Measurements from ENCODE around the gene GALNT7.
A peak's percentile ranks its signal among the peaks of the same experiment; 100 is the strongest.
"Not testable (repeated sequence)": the region's sequence is repeated elsewhere in the genome, so short reads cannot be mapped to it uniquely, and the experiment has no call there.

Gene GALNT7

DNA sequence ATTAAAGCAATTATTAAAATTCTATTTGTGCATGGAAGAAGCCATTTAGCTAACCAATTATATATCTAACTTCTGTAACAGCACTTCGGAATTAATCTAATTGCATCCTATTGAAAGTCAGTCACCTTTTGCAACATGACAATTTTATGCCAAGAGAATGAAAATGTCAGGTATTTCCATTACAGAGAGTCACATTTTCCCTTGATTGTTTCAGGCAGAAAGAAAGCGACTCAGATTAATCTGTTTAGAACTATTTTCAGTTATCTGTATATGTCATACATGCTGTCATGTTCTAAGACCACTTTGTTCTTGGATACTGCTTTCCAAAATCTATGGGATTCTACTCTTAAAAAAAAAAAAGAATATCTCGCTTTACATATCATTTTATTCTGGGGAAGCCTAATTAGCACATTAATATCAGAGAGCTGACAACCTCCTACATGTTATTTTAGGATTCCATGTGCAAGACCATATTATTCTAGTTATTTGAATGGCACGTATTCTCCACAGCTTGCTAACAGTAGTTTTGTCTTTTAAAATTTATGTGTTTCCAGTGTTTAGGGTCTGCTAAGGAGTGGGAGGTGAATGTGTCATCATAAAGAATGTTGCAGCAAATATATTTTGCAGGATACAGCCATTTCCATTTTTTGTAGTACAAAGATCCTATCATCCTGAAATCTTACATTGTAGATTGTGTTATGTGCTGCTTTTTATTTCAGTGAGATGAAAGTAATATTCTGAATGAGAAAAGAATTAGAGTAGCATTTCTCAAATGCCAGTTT lies 31.7 kb downstream of the GALNT7 start:
- no peak for DNase-seq

DNA sequence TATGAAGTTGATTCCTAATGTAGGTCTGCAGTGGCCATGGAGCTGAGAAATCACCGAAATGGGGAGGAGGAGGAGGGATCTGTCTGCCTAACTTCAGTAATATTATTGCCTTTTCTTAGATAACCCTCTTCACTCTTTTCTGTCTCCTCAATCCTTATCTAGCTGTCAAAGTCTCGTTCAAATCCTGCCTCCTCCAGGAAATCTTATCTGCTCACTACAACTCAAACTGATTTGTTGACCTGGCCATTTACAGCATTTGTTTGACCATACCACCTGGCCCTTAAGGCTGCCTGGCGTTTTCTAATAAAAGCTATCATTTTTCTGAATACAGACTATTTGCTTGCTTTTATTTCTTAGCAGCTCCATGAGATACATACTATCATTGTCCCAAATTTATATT lies 33.8 kb downstream of the GALNT7 start:
- DNase-seq = no peak

DNA sequence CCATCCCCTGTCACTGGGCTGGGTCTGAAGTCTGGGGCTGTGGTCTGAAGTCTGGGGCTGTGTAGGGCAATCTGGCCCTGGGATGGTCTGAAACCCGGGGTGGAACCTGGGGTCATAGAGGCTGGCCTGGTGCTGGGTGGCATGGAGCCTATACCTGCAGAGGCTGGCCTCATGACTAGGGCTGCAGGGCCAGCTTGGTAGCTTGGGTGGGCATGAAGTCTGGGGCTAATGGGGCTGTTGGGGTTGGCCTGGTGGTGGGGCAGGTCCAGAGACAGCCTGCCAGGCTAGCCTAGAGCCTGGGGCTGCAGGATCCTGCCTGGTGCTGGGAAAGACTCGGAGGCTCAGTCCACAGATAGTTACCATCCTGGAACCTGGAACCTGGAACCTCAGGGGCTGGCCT lies 37.0 kb downstream of the GALNT7 start:
- no peak for DNase-seq

- no peak for DNase-seq
These were observed 39.8 kb downstream of the GALNT7 start for GRCh38 chr4:173208420-173208819.

GRCh38 chr4:173211222-173211621 lies 42.6 kb downstream of the GALNT7 start:
- no peak for DNase-seq

GRCh38 chr4:173211838-173212237 lies 43.2 kb downstream of the GALNT7 start:
- no peak for DNase-seq

DNA sequence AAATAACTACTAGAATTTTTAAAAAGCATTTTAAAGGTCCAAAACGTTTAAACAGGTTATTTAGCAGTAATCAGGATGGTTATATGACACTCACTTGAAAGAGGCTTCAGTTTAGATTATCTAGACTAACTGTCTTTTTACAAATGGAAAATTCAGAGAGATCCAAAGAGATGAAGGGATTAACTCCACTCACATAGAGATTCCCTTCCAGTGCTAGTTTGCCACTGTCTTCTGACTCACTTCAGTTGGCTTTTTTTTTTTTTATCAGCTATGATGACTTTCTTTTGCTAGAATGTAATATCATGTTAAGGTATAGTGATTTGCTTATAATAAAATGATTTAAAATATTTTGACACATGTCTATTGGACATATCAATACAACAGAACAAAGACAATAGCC lies 43.8 kb downstream of the GALNT7 start:
- no peak for DNase-seq

DNA sequence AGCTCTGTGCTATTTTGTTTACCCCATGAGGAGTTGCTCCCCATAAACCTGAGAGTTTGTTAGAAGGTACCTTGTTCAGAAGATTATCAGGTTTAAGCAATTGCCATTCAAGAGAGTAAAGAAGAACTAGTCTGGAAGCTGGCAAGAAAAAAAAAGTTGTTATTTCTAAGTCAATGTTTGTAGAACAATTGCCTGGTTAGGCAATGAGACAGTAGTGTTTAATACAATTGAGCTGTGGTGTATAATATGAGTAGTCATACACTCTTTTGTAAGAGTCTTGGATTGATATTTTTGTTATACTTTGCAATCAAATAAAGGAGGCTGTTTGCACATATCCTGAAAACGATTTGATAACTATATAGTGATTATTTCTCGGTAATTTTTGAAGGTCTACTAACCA lies 44.7 kb downstream of the GALNT7 start:
- no peak for DNase-seq

DNA sequence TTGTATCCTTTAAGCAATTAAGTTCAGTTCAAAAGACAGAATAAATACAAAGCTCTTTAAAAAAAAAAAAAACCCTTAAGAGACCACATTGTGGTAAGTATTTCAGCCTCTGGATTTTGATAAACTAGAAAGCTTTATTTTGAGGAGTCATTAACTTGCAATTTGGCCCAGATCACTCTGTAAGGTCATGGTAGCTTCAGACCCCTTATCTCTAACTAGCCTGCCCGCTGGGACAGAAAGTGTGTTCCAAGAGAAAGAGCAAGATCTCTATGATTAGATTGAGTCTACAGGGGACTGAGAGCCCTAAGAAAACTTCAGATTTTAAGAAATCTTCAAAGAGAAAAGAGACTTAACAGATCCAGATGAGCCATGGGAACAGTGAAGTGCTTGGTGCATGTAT lies 45.6 kb downstream of the GALNT7 start:
- no peak for DNase-seq

DNA sequence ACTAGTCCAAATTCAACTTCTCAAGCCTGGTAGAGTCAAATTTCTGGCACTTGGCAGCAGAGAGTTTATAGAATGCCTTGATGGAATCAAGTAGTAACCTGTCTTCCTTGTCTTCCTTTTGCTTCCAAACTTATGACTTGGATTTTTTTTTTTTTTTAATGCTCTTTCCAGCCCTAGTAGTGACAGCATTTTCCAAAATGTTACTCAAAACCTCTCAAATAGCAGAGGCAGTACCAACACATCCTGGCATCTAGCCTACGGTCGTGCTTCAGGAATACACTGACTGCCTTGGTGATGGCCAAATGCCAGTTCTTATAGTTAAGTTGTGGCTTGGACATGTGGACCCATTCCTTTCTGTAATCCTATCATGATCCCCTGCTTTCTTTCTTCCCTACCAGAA lies 46.0 kb downstream of the GALNT7 start:
- DNase-seq = no peak

DNA sequence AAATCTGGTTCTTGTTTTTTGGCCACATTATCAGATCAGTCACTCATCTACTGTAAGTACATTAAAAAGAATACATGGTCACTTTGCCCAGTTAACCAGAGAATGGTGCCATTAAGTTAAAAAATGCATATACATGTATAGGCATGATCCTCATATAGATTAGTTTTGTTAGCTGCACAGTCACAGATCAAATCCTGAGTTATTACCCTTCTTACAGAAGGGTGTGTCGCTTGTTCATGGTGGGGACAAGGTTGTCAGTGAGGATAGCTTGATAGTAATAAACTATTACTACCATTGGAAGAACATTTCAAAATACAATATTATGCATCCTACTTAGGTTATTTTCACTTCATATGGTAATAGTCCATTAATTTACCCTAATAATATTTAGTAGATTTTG lies 48.5 kb downstream of the GALNT7 start:
- no peak for DNase-seq

GRCh38 chr4:173217727-173218126 lies 49.1 kb downstream of the GALNT7 start:
- no peak for DNase-seq

DNA sequence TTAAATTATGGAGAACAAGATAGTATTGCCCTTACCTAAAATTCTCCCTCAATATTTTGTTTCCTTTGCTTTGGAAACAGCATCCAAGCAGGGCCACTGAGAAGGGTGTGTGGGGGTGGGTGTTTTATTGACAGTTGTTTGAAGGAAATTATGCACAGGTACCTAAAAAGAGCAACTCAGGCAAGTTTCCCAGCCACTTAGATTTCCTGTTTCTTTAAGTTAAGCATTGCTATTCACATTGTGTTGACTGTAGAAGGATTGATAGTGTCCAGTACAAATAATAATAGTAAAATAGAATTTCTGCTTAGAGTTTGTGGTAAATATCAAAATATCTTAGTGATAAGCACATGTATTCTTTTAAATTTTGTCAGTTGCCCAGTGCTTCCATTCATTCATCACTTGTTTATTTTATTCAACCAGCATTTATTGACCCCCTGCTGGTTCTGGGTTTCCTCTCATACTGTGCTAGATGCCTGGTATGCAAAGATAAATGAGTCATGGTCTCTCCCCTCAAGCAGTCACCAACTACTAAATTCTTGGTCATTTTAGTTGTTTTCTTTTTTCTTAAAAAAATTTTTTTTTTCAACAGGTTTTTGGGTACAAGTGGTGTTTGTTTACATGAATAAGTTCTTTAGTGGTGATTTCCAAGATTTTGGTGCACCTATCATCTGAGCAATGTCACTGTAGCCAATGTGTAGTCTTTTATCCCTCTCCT lies 50.0 kb downstream of the GALNT7 start:
- no peak for DNase-seq

GRCh38 chr4:173219126-173219437 lies 50.5 kb downstream of the GALNT7 start:
- not testable (repeated sequence) for DNase-seq

- no peak for DNase-seq
These were observed 55.1 kb downstream of the GALNT7 start for GRCh38 chr4:173223743-173224142.

- no peak for DNase-seq
These were observed 57.8 kb downstream of the GALNT7 start for GRCh38 chr4:173226401-173226888.

GRCh38 chr4:173227756-173228155 lies 59.1 kb downstream of the GALNT7 start:
- DNase-seq = no peak

DNA sequence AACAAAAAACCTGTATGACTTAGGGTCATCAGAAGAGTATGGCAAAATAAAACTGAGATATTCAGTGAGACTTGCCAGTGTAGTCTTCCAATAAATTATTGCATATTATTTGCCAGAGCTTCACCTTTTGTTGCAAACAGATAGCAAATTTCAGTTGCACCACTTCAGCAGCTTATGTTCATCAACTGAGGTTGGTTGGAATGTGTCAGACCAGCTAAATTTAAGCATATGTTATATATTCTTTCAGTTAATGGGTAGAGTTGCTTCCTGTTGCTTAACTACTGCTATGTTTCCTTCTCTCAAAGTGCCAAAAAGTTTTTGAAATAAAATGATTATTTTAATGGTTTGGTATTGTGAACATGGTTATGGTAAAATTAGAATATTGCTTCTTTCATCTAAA lies 61.5 kb downstream of the GALNT7 start:
- no peak for DNase-seq

DNA sequence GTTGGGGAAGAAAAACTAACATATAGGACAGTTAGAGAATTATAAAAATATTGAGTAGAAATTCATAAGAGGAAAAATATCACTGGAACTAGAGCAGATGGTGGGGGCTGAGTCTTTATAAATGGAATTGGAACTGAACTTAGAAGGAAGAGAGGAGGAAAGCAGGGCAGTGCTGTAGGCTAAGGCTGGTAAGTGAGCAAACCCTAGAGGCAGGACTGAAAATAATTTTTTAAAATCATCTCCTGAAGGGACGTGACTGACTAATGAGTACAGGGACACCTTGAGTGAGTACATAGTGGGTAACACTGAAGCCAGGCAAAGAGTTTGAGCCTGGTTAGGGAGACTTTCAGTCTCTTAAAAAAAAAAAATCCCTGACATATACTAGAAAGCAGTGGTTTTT lies 63.3 kb downstream of the GALNT7 start:
- peak; percentile 26 for DNase-seq

GRCh38 chr4:173233857-173234256 lies 65.2 kb downstream of the GALNT7 start:
- no peak for DNase-seq

GRCh38 chr4:173235050-173235449 lies 66.4 kb downstream of the GALNT7 start:
- no peak for DNase-seq

DNA sequence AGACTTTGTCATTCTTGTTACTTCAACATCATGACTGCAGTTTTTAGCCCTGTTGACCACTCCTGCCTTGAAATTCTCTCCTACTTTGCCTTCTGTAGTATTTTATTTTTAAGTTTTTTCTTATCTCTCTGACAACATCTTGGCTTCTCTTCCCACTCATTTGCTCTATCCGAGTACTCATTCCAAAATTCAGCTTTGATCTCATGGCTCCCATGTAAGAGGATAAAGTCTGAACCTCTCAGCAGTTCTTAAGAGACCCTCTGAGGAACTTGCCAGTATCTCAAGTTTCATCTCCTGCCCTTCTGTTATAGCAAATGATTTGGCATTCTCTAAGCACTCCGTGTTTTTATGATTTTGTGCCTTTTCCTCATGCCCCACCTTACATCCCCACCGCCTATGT lies 67.7 kb downstream of the GALNT7 start:
- DNase-seq = no peak

- no peak for DNase-seq
These were observed 68.5 kb downstream of the GALNT7 start for GRCh38 chr4:173237152-173237551.

DNA sequence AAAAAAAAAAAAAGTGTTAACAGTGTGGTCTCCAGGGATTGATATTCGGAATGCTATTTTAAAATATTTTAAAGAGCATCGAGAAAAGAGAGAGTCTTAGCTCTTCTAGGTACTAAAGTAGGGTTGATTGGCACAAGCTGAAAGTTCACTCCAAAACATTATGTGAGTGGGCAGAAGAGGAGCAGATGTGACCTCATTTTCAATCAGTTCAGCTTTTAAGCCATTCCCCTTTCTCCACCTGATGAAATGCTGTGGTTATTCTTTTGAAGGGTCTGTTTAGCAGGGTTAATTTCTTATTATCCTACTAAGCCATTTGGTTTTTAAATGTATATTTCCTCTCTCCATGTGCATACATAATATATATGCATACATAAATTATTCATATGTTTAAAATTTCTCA lies 69.2 kb downstream of the GALNT7 start:
- DNase-seq = no peak

- no peak for DNase-seq
These were observed 72.1 kb downstream of the GALNT7 start for GRCh38 chr4:173240696-173241095.

All from suppressor macrophage treated with lipopolysaccharide for 4 hours (primary cell).